Right lobe of liver (tissue), 6 donors: ENCODE data around the gene PCK2. TPM values are rescaled to one million over a fixed set of nuclear protein-coding genes. Genes with fewer than 3 reads are reported as not detected.

Experiments used
- ATAC-seq, 4 donors: fragments of 200-7000 bp; cut with Tn5 transposase; one replicate each; pipeline ENCODE4 v1.9.1; 2020; ENCODE audit warnings: mild to moderate bottlenecking in 4 of 4, moderate library complexity in 4 of 4
- DNase-seq, 3 donors: peaks; one replicate each; pipeline ENCODE4 v3.0.0-alpha.2; 2020
- H3K27ac ChIP-seq, 3 donors: fragments of 200-600 bp; one replicate each; pipeline ENCODE4 v1.8.0; 2022
- H3K27me3 ChIP-seq, 2 donors: fragments of 200-600 bp; one replicate each; pipeline ENCODE4 v1.8.0; 2022
- H3K36me3 ChIP-seq, 4 donors: fragments of 200-600 bp; sonication (generic) in 1 of 4; one replicate each; pipeline versions ENCODE4 v1.5.1 to v1.8.0; 2017 to 2022; ENCODE audit warnings: control low read depth in 1 of 4
- H3K4me1 ChIP-seq, 4 donors: fragments of 200-600 bp; sonication (generic) in 1 of 4; one replicate each; pipeline versions ENCODE4 v1.5.1 to v1.8.0; 2017 to 2022; ENCODE audit warnings: control low read depth in 1 of 4
- H3K4me3 ChIP-seq, 3 donors: fragments of 200-600 bp; one replicate each; pipeline ENCODE4 v1.8.0; 2022
- H3K9me3 ChIP-seq, 4 donors: fragments of 200-600 bp; sonication (generic) in 1 of 4; one replicate each; pipeline versions ENCODE4 v1.5.1 to v1.8.0; 2017 to 2022; ENCODE audit warnings: control low read depth in 1 of 4
- POLR2A ChIP-seq: fragments of 450-650 bp; IDR thresholded peaks from one replicate; pipeline ENCODE4 v1.6.1; 2017; ENCODE audit warnings: antibody characterized with exemption, mild to moderate bottlenecking
- WGBS: methylation state at CpG from one replicate; pipeline ENCODE4 v1.1.6; 2018; ENCODE audit warnings: low coverage, low lambda C conversion rate; ENCODE audit not compliant: insufficient coverage; ENCODE audit errors: missing lambda C conversion rate; 5-methylcytosine and 5-hydroxymethylcytosine counted together
- intact Hi-C, 2 donors: fragments of 100-400 bp; cut with DNase I; formaldehyde crosslinking; loops; one replicate each; pipeline versions ENCODE4 v1.11.2 to v1.14.1; 2022
- total RNA-seq, 6 experiments: library from RNA; depleted of rRNA in 2 of 6; stranded (reverse); fragments of >200 nt in 2 of 6; fragmentation: NEBNext Ultra II Directional in 3 of 6; extraction: Animal tissue kit (Norgen Biotek cat#: 25700) in 3 of 6; gene quantifications; one replicate each; pipeline versions ENCODE4 v1.1.0 to v1.2.4, GENCODE V29; 2016 to 2023
- TF ChIP-seq, protein P1 (sequence below), 4 donors: fragments of 200-600 bp in 3 of 4; fragments of 450-650 bp in 1 of 4; IDR thresholded peaks; one replicate each; pipeline versions ENCODE4 v1.5.1 to v1.8.0; 2016 to 2022; ENCODE audit warnings: antibody characterized with exemption in 4 of 4, mild to moderate bottlenecking in 2 of 4
- donor health status: DM: no; HTN: yes; CAD: no.
- donor health status: DM: no; HTN: no; CAD: no.
- donor health status: DM: no; HTN: no; CAD: no.
- donor health status: DM: no; HTN: yes; CAD: no.
- donor health status: DM: no; HTN: yes; CAD: no.

Gene PCK2
- total RNA-seq, 6 experiments from 2014 or later, result 124 to 615 (median 240) TPM

GRCh38 chr14:24079491-24080141 lies 14.5 kb upstream of the PCK2 start:
- H3K4me3 ChIP-seq, result no peak overlapping the region
- H3K27ac ChIP-seq, result no peak overlapping the region
- peaks cover 0 to 23% (median 12%) of the 10 kb centered on the region in 4 donors for H3K4me1 ChIP-seq
- ATAC-seq (no peak), DNase-seq (no peak)
- intact Hi-C loops, result no loop called here
- no peaks in the 10 kb centered on the region for H3K9me3 ChIP-seq
- H3K36me3 ChIP-seq, result no peaks in the 10 kb centered on the region
- 88% methylated on average over 3 of the region's 9 CpGs for WGBS
- TF ChIP-seq POLR2A, result no peak
- TF ChIP-seq, protein P1, sequence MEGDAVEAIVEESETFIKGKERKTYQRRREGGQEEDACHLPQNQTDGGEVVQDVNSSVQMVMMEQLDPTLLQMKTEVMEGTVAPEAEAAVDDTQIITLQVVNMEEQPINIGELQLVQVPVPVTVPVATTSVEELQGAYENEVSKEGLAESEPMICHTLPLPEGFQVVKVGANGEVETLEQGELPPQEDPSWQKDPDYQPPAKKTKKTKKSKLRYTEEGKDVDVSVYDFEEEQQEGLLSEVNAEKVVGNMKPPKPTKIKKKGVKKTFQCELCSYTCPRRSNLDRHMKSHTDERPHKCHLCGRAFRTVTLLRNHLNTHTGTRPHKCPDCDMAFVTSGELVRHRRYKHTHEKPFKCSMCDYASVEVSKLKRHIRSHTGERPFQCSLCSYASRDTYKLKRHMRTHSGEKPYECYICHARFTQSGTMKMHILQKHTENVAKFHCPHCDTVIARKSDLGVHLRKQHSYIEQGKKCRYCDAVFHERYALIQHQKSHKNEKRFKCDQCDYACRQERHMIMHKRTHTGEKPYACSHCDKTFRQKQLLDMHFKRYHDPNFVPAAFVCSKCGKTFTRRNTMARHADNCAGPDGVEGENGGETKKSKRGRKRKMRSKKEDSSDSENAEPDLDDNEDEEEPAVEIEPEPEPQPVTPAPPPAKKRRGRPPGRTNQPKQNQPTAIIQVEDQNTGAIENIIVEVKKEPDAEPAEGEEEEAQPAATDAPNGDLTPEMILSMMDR (IDR thresholded peaks at IDR 0.05), result no peak
- H3K27me3 ChIP-seq, result no peaks in the 10 kb centered on the region

DNA sequence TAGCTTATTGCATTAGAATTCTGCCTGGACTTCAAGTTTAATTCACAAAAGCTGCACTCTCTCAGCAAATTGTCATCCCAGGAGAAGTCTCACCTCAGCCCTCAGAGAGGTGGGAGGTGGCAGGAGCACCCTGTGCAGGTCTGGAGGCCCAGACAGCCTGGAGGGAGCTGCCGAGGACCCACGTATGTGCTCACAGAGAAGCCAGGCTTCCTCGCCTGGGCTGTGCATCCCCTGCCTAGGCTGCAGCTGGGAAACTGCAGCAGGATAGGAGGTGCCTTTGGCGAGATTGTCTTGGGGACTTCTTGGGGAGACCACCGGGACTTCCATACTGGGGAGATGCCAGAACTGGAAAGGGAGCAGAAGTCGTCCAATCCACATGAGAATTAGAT lies 14.0 kb upstream of the PCK2 start:
- Histone ChIP-seq H3K4me3 (no peak overlapping the region), H3K27me3 (no peaks in the 10 kb centered on the region), H3K36me3 (no peaks in the 10 kb centered on the region), H3K9me3 (no peaks in the 10 kb centered on the region), H3K4me1 (peaks cover 0 to 19% (median 10%) of the 10 kb centered on the region in 4 donors), H3K27ac (no peak overlapping the region)
- DNase-seq (no peak), ATAC-seq (no peak)
- intact Hi-C loops, result no loop called here
- 86% methylated on average over 4 of the region's 6 CpGs for WGBS
- TF ChIP-seq, protein P1 (IDR thresholded peaks at IDR 0.05), result no peak
- no peak for TF ChIP-seq POLR2A

- WGBS, result 0% methylated on average over 7 of the region's 74 CpGs
- Histone ChIP-seq H3K9me3 (no peaks in the 10 kb centered on the region), H3K4me3 (peak overlapping the region; percentile 62 to 69 (median 64)), H3K27me3 (no peaks in the 10 kb centered on the region), H3K4me1 (peaks cover 0 to 14% (median 5%) of the 10 kb centered on the region in 4 donors), H3K27ac (peak overlapping the region; percentile 51 to 69 (median 60)), H3K36me3 (no peaks in the 10 kb centered on the region)
- peak; percentile 72 for TF ChIP-seq POLR2A
- TF ChIP-seq, protein P1 (IDR thresholded peaks at IDR 0.05), result no peak
- intact Hi-C loops, result no loop called here
- DNase-seq (peak; percentile 76 to 89 (median 80)), ATAC-seq (peak; percentile 87 to 92 (median 90))
These were observed 13.0 kb upstream of the PCK2 start for GRCh38 chr14:24080888-24081738.

GRCh38 chr14:24081739-24082211 lies 12.3 kb upstream of the PCK2 start:
- peak overlapping the region; percentile 62 to 69 (median 64) for H3K4me3 ChIP-seq
- 30% methylated on average over 13 of the region's 26 CpGs for WGBS
- no peak for DNase-seq
- peak; percentile 12 for TF ChIP-seq POLR2A
- TF ChIP-seq, protein P1 (IDR thresholded peaks at IDR 0.05), result no peak
- no peaks in the 10 kb centered on the region for H3K27me3 ChIP-seq
- H3K4me1 ChIP-seq, result peaks cover 0 to 14% (median 5%) of the 10 kb centered on the region in 4 donors
- no peaks in the 10 kb centered on the region for H3K9me3 ChIP-seq
- no peaks in the 10 kb centered on the region for H3K36me3 ChIP-seq
- ATAC-seq, result no peak
- H3K27ac ChIP-seq, result peak overlapping the region; percentile 51 to 69 (median 60)
- intact Hi-C loops, result no loop called here
